Progenitor cell of endocrine pancreas (in vitro differentiated cells): ENCODE results near the gene MED8. TPM values are rescaled to one million over a fixed set of nuclear protein-coding genes. Genes with fewer than 3 reads are reported as not detected.
A peak's percentile ranks its signal among the peaks of the same experiment; 100 is the strongest.
"Not testable (repeated sequence)": the region's sequence is repeated elsewhere in the genome, so short reads cannot be mapped to it uniquely, and the experiment has no call there.

Source experiments
- DNase-seq: peaks from one replicate; pipeline ENCODE4 v3.0.0; 2021; ENCODE audit warnings: low spot score; ENCODE audit not compliant: unreplicated experiment
- H3K27ac Mint-ChIP-seq: 2 replicates; pipeline ENCODE4 v1.8.0; 2021; ENCODE audit warnings: mild to moderate bottlenecking, moderate library complexity, mixed read lengths
- H3K27me3 Mint-ChIP-seq: 2 replicates; pipeline ENCODE4 v1.8.0; 2021; ENCODE audit warnings: mixed read lengths
- H3K36me3 Mint-ChIP-seq: 2 replicates; pipeline ENCODE4 v1.8.0; 2022; ENCODE audit warnings: mixed read lengths; ENCODE audit not compliant: insufficient read depth
- H3K4me1 Mint-ChIP-seq: 2 replicates; pipeline ENCODE4 v1.8.0; 2021; ENCODE audit warnings: low read depth, mixed read lengths
- H3K4me3 Mint-ChIP-seq: 2 replicates; pipeline ENCODE4 v1.8.0; 2021; ENCODE audit warnings: low read depth, mild to moderate bottlenecking, moderate library complexity, mixed read lengths
- H3K9me3 Mint-ChIP-seq: 2 replicates; pipeline ENCODE4 v1.8.0; 2021; ENCODE audit warnings: low read depth, mixed read lengths
- total RNA-seq: library from RNA; stranded (reverse); gene quantifications from 2 replicates; pipeline ENCODE4 v1.2.1, GENCODE V29; 2021
- TF ChIP-seq, protein P1 (sequence below): fragments of 200-600 bp; sonication (generic); IDR thresholded peaks from one replicate; pipeline ENCODE4 v1.5.0; 2021; ENCODE audit warnings: antibody characterized with exemption, mild to moderate bottlenecking; ENCODE audit not compliant: unreplicated experiment

MED8 gene
- total RNA-seq, 1 donor from 2014 or later = 30.2 TPM

DNA sequence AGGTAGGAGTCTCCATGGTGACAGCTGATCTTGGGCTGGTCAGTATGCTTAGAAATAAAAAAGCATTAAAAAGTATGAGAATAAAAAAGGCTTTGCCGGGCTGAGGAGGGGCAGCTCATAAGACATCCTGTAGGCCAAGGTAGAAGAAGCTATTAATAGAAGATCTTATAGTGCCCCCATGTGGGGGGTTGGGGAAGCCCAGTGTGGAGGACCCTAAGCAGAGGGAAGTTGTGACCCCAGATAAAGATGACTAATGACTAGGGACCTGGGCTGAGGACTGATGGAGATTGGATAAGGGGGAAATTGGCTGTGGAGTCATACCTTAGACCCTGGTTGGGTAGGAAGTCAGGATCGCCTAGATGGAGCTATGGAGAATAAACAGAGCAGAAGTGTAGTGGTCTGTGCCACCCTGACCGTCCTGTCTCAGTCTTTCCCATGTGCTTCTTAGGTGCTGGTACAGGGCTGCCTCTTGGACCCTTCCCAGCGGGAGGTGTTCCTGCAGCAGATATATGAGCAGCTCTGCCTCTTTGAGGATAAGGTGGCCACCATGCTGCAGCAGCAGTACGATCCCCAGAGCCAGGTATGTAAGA is 25.1 kb upstream of the MED8 start:
- DNase-seq = peak; percentile 63
- Mint-ChIP-seq H3K9me3 (no peaks in the 10 kb centered on the region), H3K27me3 (no peaks in the 10 kb centered on the region), H3K27ac (no peak overlapping the region), H3K4me1 (no peaks in the 10 kb centered on the region), H3K4me3 (no peak overlapping the region), H3K36me3 (peaks cover 13% of the 10 kb centered on the region)
- TF ChIP-seq, protein P1, sequence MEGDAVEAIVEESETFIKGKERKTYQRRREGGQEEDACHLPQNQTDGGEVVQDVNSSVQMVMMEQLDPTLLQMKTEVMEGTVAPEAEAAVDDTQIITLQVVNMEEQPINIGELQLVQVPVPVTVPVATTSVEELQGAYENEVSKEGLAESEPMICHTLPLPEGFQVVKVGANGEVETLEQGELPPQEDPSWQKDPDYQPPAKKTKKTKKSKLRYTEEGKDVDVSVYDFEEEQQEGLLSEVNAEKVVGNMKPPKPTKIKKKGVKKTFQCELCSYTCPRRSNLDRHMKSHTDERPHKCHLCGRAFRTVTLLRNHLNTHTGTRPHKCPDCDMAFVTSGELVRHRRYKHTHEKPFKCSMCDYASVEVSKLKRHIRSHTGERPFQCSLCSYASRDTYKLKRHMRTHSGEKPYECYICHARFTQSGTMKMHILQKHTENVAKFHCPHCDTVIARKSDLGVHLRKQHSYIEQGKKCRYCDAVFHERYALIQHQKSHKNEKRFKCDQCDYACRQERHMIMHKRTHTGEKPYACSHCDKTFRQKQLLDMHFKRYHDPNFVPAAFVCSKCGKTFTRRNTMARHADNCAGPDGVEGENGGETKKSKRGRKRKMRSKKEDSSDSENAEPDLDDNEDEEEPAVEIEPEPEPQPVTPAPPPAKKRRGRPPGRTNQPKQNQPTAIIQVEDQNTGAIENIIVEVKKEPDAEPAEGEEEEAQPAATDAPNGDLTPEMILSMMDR = peak; percentile 85

DNA sequence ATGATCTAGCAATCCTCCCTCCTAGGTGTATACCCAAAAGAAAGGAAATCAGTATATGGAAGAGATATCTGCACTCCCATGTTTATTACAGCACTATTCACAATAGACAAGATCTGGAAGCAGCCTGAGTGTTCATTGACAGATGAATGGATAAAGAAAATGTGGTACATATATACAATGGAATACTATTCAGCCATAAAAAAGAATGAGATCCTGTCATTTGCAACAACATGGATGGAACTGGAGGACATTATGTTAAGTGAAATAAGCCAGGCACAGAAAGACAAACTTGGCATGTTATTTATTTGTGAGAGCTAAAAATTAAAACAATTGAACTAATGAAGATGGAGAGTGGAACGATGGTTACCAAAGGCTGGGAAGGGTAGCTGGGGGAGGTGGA is 23.8 kb upstream of the MED8 start:
- not testable (repeated sequence) for DNase-seq, H3K4me1 Mint-ChIP-seq, H3K27ac Mint-ChIP-seq, H3K4me3 Mint-ChIP-seq, H3K27me3 Mint-ChIP-seq, H3K9me3 Mint-ChIP-seq
- H3K36me3 Mint-ChIP-seq = peaks cover 22% of the 10 kb centered on the region

DNA sequence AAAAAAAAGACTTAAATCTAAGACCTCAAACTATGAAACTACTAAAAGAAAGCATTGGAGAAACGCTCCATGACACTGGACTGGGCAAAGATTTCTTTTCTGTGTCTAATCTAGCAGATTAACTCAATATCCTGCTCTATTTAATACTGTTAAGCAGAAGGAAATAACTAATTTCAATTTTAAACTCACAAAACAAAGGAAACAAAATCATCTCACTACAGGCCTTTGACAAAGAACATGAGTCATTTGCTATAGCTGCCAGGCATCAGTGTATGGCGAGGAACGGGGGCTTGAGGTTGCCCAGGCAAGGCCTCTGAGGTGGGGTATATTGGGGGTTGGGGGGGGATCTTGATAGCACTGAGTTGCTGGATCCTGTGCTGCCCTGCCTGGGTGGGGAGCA is 21.0 kb upstream of the MED8 start:
- no peak overlapping the region for H3K4me3 Mint-ChIP-seq
- no peaks in the 10 kb centered on the region for H3K4me1 Mint-ChIP-seq
- H3K36me3 Mint-ChIP-seq = peaks cover 26% of the 10 kb centered on the region
- DNase-seq = no peak
- no peaks in the 10 kb centered on the region for H3K27me3 Mint-ChIP-seq
- no peaks in the 10 kb centered on the region for H3K9me3 Mint-ChIP-seq
- TF ChIP-seq, protein P1 = no peak
- no peak overlapping the region for H3K27ac Mint-ChIP-seq

DNA sequence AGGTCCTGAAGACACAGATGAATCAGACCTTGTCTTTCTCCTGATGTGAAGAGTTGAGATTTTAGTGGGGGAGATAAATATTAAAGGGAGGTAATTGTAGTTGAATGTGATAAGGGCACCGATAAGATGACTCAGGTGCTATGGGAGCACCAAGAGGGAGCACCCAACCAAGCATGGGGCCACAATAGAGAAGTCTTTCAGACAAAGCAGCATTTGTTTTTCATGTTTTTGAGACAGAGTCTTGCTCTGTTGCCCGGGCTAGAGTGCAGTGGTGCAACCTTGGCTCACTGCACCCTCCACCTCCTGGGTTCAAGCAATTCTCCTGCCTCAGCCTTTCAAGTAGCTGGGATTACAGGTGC is 16.3 kb upstream of the MED8 start:
- H3K9me3 Mint-ChIP-seq = no peaks in the 10 kb centered on the region
- H3K27ac Mint-ChIP-seq = no peak overlapping the region
- TF ChIP-seq, protein P1 = no peak
- H3K36me3 Mint-ChIP-seq = peaks cover 24% of the 10 kb centered on the region
- no peaks in the 10 kb centered on the region for H3K27me3 Mint-ChIP-seq
- no peak overlapping the region for H3K4me3 Mint-ChIP-seq
- no peak for DNase-seq
- peaks cover 3% of the 10 kb centered on the region for H3K4me1 Mint-ChIP-seq

DNA sequence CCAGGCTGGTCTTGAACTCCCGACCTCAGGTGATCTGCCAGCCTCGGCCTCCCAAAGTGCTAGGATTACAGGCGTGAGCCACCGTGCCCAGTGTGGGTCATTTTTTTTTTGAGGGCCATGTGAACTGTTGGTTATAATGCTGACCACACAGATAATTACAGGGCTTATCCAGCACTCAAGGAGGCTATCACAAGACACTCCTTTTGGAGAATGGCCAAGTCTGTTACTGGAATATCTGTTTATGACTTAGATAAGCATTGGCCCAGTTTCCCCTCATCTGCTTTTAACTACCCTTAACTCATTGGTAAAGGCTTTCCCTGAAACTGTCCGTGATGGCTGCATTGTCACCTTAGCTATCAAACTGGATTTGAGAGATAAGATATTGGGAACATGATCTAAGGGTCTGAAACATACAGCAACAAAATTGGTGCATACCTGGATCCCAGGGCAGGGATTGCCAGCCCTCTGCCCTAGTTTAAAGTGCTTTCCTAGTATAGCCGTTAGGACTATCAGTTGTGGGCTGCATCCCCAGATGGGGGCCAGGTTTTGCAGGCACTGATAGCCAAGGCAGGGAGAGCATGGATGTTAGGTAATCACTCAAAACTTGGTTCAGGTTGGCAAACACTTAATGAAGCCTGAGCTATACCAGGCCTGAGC is 15.7 kb upstream of the MED8 start:
- no peak overlapping the region for H3K4me3 Mint-ChIP-seq
- DNase-seq = no peak
- TF ChIP-seq, protein P1 = no peak
- H3K4me1 Mint-ChIP-seq = peaks cover 3% of the 10 kb centered on the region
- H3K36me3 Mint-ChIP-seq = peaks cover 23% of the 10 kb centered on the region
- no peaks in the 10 kb centered on the region for H3K27me3 Mint-ChIP-seq
- H3K9me3 Mint-ChIP-seq = no peaks in the 10 kb centered on the region
- no peak overlapping the region for H3K27ac Mint-ChIP-seq

DNA sequence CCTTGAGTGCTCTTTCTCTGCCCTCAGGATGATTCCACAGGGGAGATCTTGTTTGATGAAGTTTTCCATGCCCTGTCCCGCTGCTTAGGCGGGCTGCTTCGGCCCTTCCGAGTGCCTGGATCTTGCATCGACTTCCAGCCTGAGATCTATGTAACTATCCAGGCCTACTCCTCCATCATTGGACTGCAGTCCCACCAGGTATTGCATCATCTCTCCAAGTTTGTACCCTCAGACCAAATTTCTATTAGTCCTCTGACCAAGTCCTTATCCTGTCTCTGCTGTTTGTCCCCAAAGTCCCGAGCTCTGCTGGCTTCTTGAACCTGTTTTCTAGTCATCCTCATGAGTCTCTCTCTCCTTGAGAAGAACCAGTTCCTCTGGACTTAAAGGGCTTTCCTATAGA is 14.8 kb upstream of the MED8 start:
- no peak overlapping the region for H3K27ac Mint-ChIP-seq
- no peaks in the 10 kb centered on the region for H3K9me3 Mint-ChIP-seq
- H3K36me3 Mint-ChIP-seq = peaks cover 18% of the 10 kb centered on the region
- TF ChIP-seq, protein P1 = no peak
- H3K4me3 Mint-ChIP-seq = no peak overlapping the region
- peaks cover 3% of the 10 kb centered on the region for H3K4me1 Mint-ChIP-seq
- no peaks in the 10 kb centered on the region for H3K27me3 Mint-ChIP-seq
- DNase-seq = no peak
